Neural cell (in vitro differentiated cells): ENCODE measurements around the gene MINDY4B. TPM values are rescaled to one million over a fixed set of nuclear protein-coding genes. Genes with fewer than 3 reads are reported as not detected.

Source experiments
- H2AFZ ChIP-seq: fragments of 200-600, 300-800 bp; sonication (generic), shearing (Covaris generic); 2 replicates; pipeline ENCODE4 v1.6.0; 2014; ENCODE audit warnings: low read depth, mild to moderate bottlenecking, antibody characterized with exemption, low read length, moderate library complexity
- H3F3A ChIP-seq: fragments of 200-600 bp; shearing (Covaris generic); 2 replicates; pipeline ENCODE4 v1.6.1; 2016; ENCODE audit warnings: mild to moderate bottlenecking, moderate library complexity, mixed read lengths, antibody characterized with exemption, low read length; ENCODE audit not compliant: insufficient read depth, poor library complexity, severe bottlenecking
- H3K27ac ChIP-seq: fragments of 200-600, 300-800 bp; sonication (generic), shearing (Covaris generic); 2 replicates; pipeline ENCODE4 v1.5.1; 2014; ENCODE audit warnings: mild to moderate bottlenecking, low read length, moderate library complexity
- H3K27me3 ChIP-seq: fragments of 300-800, 200-600 bp; sonication (generic), shearing (Covaris generic); 2 replicates; pipeline ENCODE4 v1.6.0; 2014; ENCODE audit warnings: mild to moderate bottlenecking, low read depth, low read length, moderate library complexity; ENCODE audit not compliant: insufficient read depth
- H3K36me3 ChIP-seq: fragments of 300-800, 200-600 bp; sonication (generic), shearing (Covaris generic); 2 replicates; pipeline ENCODE4 v1.5.1; 2014; ENCODE audit warnings: mild to moderate bottlenecking, antibody characterized with exemption, low read length, moderate library complexity; ENCODE audit not compliant: insufficient read depth
- H3K4me2 ChIP-seq: fragments of 300-800, 200-600 bp; sonication (generic), shearing (Covaris generic); 2 replicates; pipeline ENCODE4 v1.6.0; 2014; ENCODE audit warnings: mild to moderate bottlenecking, low read length
- H3K4me3 ChIP-seq: fragments of 300-800, 200-600 bp; sonication (generic), shearing (Covaris generic); 2 replicates; pipeline ENCODE4 v1.5.1; 2014; ENCODE audit warnings: mild to moderate bottlenecking, low read length, moderate library complexity
- H3K79me2 ChIP-seq: fragments of 200-600 bp; shearing (Covaris generic); replicated peaks from 2 replicates; pipeline ENCODE4 v1.6.0; 2014; ENCODE audit warnings: mild to moderate bottlenecking, low read length, moderate library complexity; ENCODE audit not compliant: insufficient read depth
- H3K9ac ChIP-seq: fragments of 300-800, 200-600 bp; sonication (generic), shearing (Covaris generic); 2 replicates; pipeline ENCODE4 v1.6.1; 2016; ENCODE audit warnings: mild to moderate bottlenecking, low read length, mixed read lengths
- H3K9me2 ChIP-seq: fragments of 200-600 bp; shearing (Covaris generic); 2 replicates; pipeline ENCODE4 v1.6.1; 2016; ENCODE audit warnings: mild to moderate bottlenecking, low read length, mixed read lengths; ENCODE audit not compliant: insufficient read depth
- H3K9me3 ChIP-seq: fragments of 200-600, 300-800 bp; sonication (generic), shearing (Covaris generic); 2 replicates; pipeline ENCODE4 v1.6.1; 2016; ENCODE audit warnings: mild to moderate bottlenecking, mixed run types, low read length, moderate library complexity, mixed read lengths
- H4K20me1 ChIP-seq: fragments of 200-600 bp; shearing (Covaris generic); 2 replicates; pipeline ENCODE4 v1.6.1; 2016; ENCODE audit warnings: mild to moderate bottlenecking, mixed run types; ENCODE audit not compliant: insufficient read depth
- EP300 ChIP-seq: fragments of 450-650 bp; conservative IDR thresholded peaks from 2 replicates; pipeline ENCODE4 v1.6.1; 2014; ENCODE audit warnings: antibody characterized with exemption, mild to moderate bottlenecking, moderate library complexity; ENCODE audit not compliant: poor library complexity, severe bottlenecking
- EZH2 ChIP-seq: fragments of 200-600, 300-800 bp; shearing (Covaris generic), sonication (generic); IDR thresholded peaks from 2 replicates; pipeline ENCODE4 v1.6.1; 2014; ENCODE audit warnings: antibody characterized with exemption, low read length, borderline replicate concordance, mild to moderate bottlenecking; ENCODE audit not compliant: insufficient read depth, poor library complexity, severe bottlenecking
- MXI1 ChIP-seq: fragments of 450-650 bp; conservative IDR thresholded peaks from 2 replicates; pipeline ENCODE4 v1.6.1; 2014; ENCODE audit warnings: antibody characterized with exemption, mild to moderate bottlenecking; ENCODE audit not compliant: poor library complexity, severe bottlenecking
- POLR2AphosphoS5 ChIP-seq: IDR thresholded peaks from 2 replicates; pipeline ENCODE4 v1.6.1; 2012
- RAD21 ChIP-seq: fragments of 450-650 bp; conservative IDR thresholded peaks from 2 replicates; pipeline ENCODE4 v1.6.1; 2014; ENCODE audit warnings: antibody characterized with exemption, mild to moderate bottlenecking, moderate library complexity
- SMC3 ChIP-seq: fragments of 450-650 bp; conservative IDR thresholded peaks from 2 replicates; pipeline ENCODE4 v1.6.1; 2014; ENCODE audit warnings: antibody characterized with exemption, mild to moderate bottlenecking, moderate library complexity; ENCODE audit not compliant: poor library complexity
- TAF1 ChIP-seq: IDR thresholded peaks from 2 replicates; pipeline ENCODE4 v1.6.1; 2012; ENCODE audit warnings: low read depth
- polyA plus RNA-seq: library from polyadenylated mRNA; depleted of rRNA; stranded (reverse); fragments of >200 nt; gene quantifications from 2 replicates; pipeline ENCODE4 v1.2.3, GENCODE V29; 2014
- TF ChIP-seq, protein P1 (sequence below): IDR thresholded peaks from 2 replicates; pipeline ENCODE4 v1.6.1; 2012; ENCODE audit warnings: borderline replicate concordance
- TF ChIP-seq, protein P2 (sequence below): fragments of 450-650 bp; IDR thresholded peaks from 2 replicates; pipeline ENCODE4 v1.5.1; 2014; ENCODE audit warnings: antibody characterized with exemption, mild to moderate bottlenecking, moderate library complexity; ENCODE audit not compliant: poor library complexity, severe bottlenecking

MINDY4B gene
- polyA plus RNA-seq, 1 donor from 2014 or later, result not detected

DNA sequence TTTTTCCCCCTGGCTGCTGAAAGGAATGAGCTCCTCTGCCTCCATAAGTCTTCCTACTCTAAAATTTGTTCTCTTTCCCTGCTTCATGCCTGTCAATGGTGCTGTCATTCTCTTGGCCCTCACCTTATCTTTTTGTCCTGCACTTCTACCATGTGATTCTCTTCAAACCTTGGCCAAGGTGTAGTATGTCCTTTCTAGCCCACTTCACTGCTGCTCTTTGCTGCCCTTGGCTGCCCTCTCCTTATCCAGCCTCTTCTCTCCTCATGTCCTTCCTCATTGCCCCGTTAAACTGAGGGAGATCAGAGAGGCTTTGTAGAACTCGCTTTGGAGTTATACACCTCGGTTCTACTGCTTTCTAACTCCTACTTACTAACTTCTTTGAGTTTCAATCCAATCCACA lies 19.7 kb downstream of the MINDY4B start:
- Histone ChIP-seq H3K4me3 (no peak overlapping the region), H3K9ac (no peak overlapping the region), H3K79me2 (no peaks in the 10 kb centered on the region), H3F3A (no peaks in the 10 kb centered on the region), H3K9me3 (no peaks in the 10 kb centered on the region), H3K36me3 (no peaks in the 10 kb centered on the region), H3K27me3 (no peaks in the 10 kb centered on the region), H3K4me2 (no peak overlapping the region), H3K27ac (no peak overlapping the region), H2AFZ (no peak overlapping the region), H3K9me2 (no peaks in the 10 kb centered on the region), H4K20me1 (no peaks in the 10 kb centered on the region)
- TF ChIP-seq POLR2AphosphoS5, result no peak
- TF ChIP-seq MXI1, result no peak
- TF ChIP-seq, protein P1, sequence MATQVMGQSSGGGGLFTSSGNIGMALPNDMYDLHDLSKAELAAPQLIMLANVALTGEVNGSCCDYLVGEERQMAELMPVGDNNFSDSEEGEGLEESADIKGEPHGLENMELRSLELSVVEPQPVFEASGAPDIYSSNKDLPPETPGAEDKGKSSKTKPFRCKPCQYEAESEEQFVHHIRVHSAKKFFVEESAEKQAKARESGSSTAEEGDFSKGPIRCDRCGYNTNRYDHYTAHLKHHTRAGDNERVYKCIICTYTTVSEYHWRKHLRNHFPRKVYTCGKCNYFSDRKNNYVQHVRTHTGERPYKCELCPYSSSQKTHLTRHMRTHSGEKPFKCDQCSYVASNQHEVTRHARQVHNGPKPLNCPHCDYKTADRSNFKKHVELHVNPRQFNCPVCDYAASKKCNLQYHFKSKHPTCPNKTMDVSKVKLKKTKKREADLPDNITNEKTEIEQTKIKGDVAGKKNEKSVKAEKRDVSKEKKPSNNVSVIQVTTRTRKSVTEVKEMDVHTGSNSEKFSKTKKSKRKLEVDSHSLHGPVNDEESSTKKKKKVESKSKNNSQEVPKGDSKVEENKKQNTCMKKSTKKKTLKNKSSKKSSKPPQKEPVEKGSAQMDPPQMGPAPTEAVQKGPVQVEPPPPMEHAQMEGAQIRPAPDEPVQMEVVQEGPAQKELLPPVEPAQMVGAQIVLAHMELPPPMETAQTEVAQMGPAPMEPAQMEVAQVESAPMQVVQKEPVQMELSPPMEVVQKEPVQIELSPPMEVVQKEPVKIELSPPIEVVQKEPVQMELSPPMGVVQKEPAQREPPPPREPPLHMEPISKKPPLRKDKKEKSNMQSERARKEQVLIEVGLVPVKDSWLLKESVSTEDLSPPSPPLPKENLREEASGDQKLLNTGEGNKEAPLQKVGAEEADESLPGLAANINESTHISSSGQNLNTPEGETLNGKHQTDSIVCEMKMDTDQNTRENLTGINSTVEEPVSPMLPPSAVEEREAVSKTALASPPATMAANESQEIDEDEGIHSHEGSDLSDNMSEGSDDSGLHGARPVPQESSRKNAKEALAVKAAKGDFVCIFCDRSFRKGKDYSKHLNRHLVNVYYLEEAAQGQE, result no peak
- TF ChIP-seq TAF1, result no peak
- TF ChIP-seq EZH2, result no peak
- no peak for TF ChIP-seq SMC3
- TF ChIP-seq, protein P2, sequence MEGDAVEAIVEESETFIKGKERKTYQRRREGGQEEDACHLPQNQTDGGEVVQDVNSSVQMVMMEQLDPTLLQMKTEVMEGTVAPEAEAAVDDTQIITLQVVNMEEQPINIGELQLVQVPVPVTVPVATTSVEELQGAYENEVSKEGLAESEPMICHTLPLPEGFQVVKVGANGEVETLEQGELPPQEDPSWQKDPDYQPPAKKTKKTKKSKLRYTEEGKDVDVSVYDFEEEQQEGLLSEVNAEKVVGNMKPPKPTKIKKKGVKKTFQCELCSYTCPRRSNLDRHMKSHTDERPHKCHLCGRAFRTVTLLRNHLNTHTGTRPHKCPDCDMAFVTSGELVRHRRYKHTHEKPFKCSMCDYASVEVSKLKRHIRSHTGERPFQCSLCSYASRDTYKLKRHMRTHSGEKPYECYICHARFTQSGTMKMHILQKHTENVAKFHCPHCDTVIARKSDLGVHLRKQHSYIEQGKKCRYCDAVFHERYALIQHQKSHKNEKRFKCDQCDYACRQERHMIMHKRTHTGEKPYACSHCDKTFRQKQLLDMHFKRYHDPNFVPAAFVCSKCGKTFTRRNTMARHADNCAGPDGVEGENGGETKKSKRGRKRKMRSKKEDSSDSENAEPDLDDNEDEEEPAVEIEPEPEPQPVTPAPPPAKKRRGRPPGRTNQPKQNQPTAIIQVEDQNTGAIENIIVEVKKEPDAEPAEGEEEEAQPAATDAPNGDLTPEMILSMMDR, result no peak
- no peak for TF ChIP-seq RAD21
- no peak for TF ChIP-seq EP300

DNA sequence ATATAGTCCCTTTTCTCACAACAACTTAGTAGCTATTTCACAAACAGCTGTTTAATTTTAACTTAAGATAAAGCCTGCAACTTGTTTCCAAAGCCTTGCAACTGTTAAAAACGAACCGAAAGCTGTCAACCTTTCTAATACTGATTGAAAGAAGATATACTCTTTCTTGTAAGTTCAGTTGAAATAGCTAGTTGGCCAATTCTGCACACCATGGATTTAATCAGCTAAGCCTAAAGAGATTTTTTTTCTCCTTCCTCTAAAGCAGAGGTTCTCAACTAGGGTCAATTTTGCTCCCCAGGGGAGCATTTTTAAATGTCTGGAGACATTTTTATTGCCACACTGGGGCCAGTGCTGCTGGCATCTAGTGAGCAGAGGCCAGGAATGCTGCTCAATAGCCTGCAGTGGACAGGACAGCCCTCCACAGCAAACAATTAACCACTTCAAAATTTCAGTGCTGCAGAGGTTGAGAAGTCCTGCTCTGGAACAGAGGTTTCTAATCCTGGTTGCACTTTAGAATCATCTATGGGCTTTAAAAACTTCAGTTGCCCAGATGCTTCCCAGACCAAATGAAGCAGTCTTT lies 26.2 kb downstream of the MINDY4B start:
- Histone ChIP-seq H3F3A (peaks cover 16% of the 10 kb centered on the region), H3K9me2 (no peaks in the 10 kb centered on the region), H3K27ac (peak overlapping the region; percentile 91), H3K9me3 (no peaks in the 10 kb centered on the region), H3K4me3 (peak overlapping the region; percentile 46), H4K20me1 (no peaks in the 10 kb centered on the region), H3K79me2 (no peaks in the 10 kb centered on the region), H3K27me3 (no peaks in the 10 kb centered on the region), H2AFZ (no peak overlapping the region), H3K9ac (peak overlapping the region; percentile 56), H3K36me3 (no peaks in the 10 kb centered on the region), H3K4me2 (peak overlapping the region; percentile 65)
- TF ChIP-seq SMC3, result no peak
- TF ChIP-seq EP300, result no peak
- no peak for TF ChIP-seq RAD21
- no peak for TF ChIP-seq TAF1
- TF ChIP-seq, protein P2, result no peak
- TF ChIP-seq, protein P1, result no peak
- no peak for TF ChIP-seq POLR2AphosphoS5
- no peak for TF ChIP-seq EZH2
- no peak for TF ChIP-seq MXI1
